ENCODE measurements around the gene AQP11.

- TF ChIP-seq, protein P1, sequence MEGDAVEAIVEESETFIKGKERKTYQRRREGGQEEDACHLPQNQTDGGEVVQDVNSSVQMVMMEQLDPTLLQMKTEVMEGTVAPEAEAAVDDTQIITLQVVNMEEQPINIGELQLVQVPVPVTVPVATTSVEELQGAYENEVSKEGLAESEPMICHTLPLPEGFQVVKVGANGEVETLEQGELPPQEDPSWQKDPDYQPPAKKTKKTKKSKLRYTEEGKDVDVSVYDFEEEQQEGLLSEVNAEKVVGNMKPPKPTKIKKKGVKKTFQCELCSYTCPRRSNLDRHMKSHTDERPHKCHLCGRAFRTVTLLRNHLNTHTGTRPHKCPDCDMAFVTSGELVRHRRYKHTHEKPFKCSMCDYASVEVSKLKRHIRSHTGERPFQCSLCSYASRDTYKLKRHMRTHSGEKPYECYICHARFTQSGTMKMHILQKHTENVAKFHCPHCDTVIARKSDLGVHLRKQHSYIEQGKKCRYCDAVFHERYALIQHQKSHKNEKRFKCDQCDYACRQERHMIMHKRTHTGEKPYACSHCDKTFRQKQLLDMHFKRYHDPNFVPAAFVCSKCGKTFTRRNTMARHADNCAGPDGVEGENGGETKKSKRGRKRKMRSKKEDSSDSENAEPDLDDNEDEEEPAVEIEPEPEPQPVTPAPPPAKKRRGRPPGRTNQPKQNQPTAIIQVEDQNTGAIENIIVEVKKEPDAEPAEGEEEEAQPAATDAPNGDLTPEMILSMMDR (conservative IDR thresholded peaks at IDR 0.05; ENCODE audit: low read depth, low read length): no peak
- no peak for TF ChIP-seq EZH2 (IDR thresholded peaks at IDR 0.05; ENCODE audit: low read length, unreplicated experiment)
Observed at GRCh38 chr11:77642228-77642627, 52.5 kb downstream of the AQP11 start.
